ENCODE data around the gene SLC35F4.

DNA sequence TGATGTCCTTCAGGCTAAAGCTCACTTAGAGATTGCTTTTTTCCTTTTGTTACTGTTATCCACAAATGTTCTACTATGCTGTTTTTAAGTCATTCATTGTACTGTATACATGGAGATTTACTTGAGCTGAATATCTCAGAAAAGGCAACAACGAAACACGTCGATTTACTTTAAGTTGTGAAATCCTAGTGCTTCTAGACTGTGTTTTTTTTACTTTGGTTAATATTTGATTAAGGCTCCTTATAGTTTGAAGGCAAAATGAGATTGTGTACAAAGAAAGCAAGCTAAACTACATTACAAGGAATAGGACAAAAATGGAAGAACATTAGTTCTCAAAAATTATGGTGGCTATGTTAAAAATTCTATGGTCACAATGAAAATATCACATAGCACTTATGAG lies 114.5 kb downstream of the SLC35F4 start:
- TF ChIP-seq, protein P1, sequence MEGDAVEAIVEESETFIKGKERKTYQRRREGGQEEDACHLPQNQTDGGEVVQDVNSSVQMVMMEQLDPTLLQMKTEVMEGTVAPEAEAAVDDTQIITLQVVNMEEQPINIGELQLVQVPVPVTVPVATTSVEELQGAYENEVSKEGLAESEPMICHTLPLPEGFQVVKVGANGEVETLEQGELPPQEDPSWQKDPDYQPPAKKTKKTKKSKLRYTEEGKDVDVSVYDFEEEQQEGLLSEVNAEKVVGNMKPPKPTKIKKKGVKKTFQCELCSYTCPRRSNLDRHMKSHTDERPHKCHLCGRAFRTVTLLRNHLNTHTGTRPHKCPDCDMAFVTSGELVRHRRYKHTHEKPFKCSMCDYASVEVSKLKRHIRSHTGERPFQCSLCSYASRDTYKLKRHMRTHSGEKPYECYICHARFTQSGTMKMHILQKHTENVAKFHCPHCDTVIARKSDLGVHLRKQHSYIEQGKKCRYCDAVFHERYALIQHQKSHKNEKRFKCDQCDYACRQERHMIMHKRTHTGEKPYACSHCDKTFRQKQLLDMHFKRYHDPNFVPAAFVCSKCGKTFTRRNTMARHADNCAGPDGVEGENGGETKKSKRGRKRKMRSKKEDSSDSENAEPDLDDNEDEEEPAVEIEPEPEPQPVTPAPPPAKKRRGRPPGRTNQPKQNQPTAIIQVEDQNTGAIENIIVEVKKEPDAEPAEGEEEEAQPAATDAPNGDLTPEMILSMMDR (IDR thresholded peaks at IDR 0.05; ENCODE audit: poor library complexity, severe bottlenecking), result no peak
- TF ChIP-seq MXI1 (conservative IDR thresholded peaks at IDR 0.05; ENCODE audit: poor library complexity, severe bottlenecking), result no peak
- TF ChIP-seq, protein P2, sequence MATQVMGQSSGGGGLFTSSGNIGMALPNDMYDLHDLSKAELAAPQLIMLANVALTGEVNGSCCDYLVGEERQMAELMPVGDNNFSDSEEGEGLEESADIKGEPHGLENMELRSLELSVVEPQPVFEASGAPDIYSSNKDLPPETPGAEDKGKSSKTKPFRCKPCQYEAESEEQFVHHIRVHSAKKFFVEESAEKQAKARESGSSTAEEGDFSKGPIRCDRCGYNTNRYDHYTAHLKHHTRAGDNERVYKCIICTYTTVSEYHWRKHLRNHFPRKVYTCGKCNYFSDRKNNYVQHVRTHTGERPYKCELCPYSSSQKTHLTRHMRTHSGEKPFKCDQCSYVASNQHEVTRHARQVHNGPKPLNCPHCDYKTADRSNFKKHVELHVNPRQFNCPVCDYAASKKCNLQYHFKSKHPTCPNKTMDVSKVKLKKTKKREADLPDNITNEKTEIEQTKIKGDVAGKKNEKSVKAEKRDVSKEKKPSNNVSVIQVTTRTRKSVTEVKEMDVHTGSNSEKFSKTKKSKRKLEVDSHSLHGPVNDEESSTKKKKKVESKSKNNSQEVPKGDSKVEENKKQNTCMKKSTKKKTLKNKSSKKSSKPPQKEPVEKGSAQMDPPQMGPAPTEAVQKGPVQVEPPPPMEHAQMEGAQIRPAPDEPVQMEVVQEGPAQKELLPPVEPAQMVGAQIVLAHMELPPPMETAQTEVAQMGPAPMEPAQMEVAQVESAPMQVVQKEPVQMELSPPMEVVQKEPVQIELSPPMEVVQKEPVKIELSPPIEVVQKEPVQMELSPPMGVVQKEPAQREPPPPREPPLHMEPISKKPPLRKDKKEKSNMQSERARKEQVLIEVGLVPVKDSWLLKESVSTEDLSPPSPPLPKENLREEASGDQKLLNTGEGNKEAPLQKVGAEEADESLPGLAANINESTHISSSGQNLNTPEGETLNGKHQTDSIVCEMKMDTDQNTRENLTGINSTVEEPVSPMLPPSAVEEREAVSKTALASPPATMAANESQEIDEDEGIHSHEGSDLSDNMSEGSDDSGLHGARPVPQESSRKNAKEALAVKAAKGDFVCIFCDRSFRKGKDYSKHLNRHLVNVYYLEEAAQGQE (IDR thresholded peaks at IDR 0.05; ENCODE audit: borderline replicate concordance), result no peak

All from neural cell (in vitro differentiated cells).